ENCODE results near the gene CNGA4. TPM values are rescaled to one million over a fixed set of nuclear protein-coding genes. Genes with fewer than 3 reads are reported as not detected.
"Not testable (repeated sequence)": the region's sequence is repeated elsewhere in the genome, so short reads cannot be mapped to it uniquely, and the experiment has no call there.

Gene CNGA4
- total RNA-seq, 1 donor from 2014 or later, result not detected

GRCh38 chr11:6273188-6273587 lies 34.3 kb downstream of the CNGA4 start:
- H3K27ac Mint-ChIP-seq, result no peak overlapping the region
- H3K9me3 Mint-ChIP-seq, result peaks cover 16% of the 10 kb centered on the region
- H3K27me3 ChIP-seq, result no peaks in the 10 kb centered on the region
- H3K4me3 Mint-ChIP-seq, result no peak overlapping the region
- H3K4me3 ChIP-seq, result no peak overlapping the region
- no peak for DNase-seq (ENCODE audit: low spot score)
- no peak overlapping the region for H3K9ac ChIP-seq
- H3K79me2 ChIP-seq (ENCODE audit: low read depth), result no peaks in the 10 kb centered on the region
- no peaks in the 10 kb centered on the region for H4K20me1 ChIP-seq (ENCODE audit: low read depth)
- peaks cover 10% of the 10 kb centered on the region for H3K4me1 Mint-ChIP-seq
- H3K9me3 ChIP-seq (ENCODE audit: low read depth), result no peaks in the 10 kb centered on the region
- TF ChIP-seq CTCF (IDR thresholded peaks at IDR 0.05) (no peak), EZH2phosphoT487 (IDR thresholded peaks at IDR 0.05) (no peak), EZH2 (IDR thresholded peaks at IDR 0.05) (no peak)
- H3K36me3 Mint-ChIP-seq, result no peaks in the 10 kb centered on the region
- H3K27ac ChIP-seq, result no peak overlapping the region
- no peak overlapping the region for H2AFZ ChIP-seq (replicated peaks)
- no peak overlapping the region for H3K4me2 ChIP-seq
- H3F3A ChIP-seq (ENCODE audit: low read depth), result no peaks in the 10 kb centered on the region
- no peaks in the 10 kb centered on the region for H3K36me3 ChIP-seq
- peaks cover 8% of the 10 kb centered on the region for H3K27me3 Mint-ChIP-seq (ENCODE audit: insufficient read depth, low read depth)
- peaks cover 6% of the 10 kb centered on the region for H3K4me1 ChIP-seq

DNA sequence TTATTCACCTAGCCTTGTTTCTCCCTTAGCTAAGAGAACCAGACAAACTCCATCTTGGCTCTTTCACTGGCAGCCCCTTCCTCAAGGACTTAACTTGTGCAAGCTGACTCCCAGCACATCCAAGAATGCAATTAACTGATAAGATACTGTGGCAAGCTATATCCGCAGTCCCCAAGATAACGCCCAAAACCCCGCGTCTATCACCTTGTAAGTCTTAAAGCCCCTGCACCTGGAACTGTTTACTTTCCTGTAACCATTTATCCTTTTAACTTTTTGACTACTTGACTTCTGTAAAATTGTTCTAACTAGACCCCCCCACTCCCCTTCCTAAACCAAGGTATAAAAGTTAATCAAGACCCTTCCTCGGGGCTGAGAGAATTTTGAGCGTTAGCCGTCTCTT lies 41.9 kb downstream of the CNGA4 start:
- not testable (repeated sequence) for H3K4me3 ChIP-seq; H3K27ac Mint-ChIP-seq; H3K9ac ChIP-seq; H3K79me2 ChIP-seq (ENCODE audit: low read depth); H3K27me3 ChIP-seq; H4K20me1 ChIP-seq (ENCODE audit: low read depth); H3K36me3 ChIP-seq; H3K4me2 ChIP-seq; H3K27me3 Mint-ChIP-seq (ENCODE audit: insufficient read depth, low read depth); DNase-seq (ENCODE audit: low spot score); H3K36me3 Mint-ChIP-seq; H3K4me1 Mint-ChIP-seq; H3K4me3 Mint-ChIP-seq; H3K9me3 ChIP-seq (ENCODE audit: low read depth)
- H3F3A ChIP-seq (ENCODE audit: low read depth), result peaks cover 25% of the 10 kb centered on the region
- peaks cover 12% of the 10 kb centered on the region for H3K9me3 Mint-ChIP-seq
- peak overlapping the region; percentile 97 for H2AFZ ChIP-seq (replicated peaks)
- peak overlapping the region; percentile 77 for H3K27ac ChIP-seq
- H3K4me1 ChIP-seq, result peaks cover 13% of the 10 kb centered on the region

DNA sequence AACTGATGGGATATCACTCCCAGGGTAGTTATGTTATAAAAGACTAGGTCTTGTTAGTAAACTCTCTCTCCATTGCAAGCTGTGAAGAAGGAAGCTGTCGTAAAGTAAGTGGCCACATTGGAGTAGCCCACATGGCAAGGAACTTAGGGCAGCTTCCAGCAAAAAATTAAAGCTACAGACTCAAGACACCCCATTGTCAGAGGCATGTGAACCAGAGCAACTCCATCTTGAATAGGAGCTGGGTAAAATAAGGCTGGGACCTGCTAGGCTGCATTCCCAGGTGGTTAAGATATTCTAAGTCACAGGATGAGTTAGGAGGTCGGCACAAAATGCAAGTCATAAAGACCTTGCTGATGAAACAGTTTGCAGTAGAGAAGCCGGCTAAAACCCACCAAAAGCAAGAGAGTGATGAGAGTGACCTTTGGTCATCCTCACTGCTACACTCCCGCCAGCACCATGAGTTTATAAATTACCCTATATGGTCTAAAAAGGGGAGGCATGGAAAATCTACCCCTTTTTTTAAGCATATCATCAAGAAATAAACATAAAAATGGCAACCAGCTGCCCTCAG lies 44.6 kb downstream of the CNGA4 start:
- peaks cover 3% of the 10 kb centered on the region for H3K4me1 Mint-ChIP-seq
- peaks cover 3% of the 10 kb centered on the region for H3K27me3 Mint-ChIP-seq (ENCODE audit: insufficient read depth, low read depth)
- H3K4me1 ChIP-seq, result peaks cover 13% of the 10 kb centered on the region

More for the DNA sequence above, 44.6 kb downstream of the CNGA4 start:
- no peak for DNase-seq (ENCODE audit: low spot score)
- Histone ChIP-seq H3K27ac (no peak overlapping the region), H3F3A (ENCODE audit: low read depth) (peaks cover 25% of the 10 kb centered on the region), H3K9ac (no peak overlapping the region), H3K27me3 (peaks cover 18% of the 10 kb centered on the region), H2AFZ (replicated peaks) (no peak overlapping the region), H3K4me3 (no peak overlapping the region), H3K4me2 (no peak overlapping the region), H3K9me3 (ENCODE audit: low read depth) (no peaks in the 10 kb centered on the region), H3K79me2 (ENCODE audit: low read depth) (no peaks in the 10 kb centered on the region), H4K20me1 (ENCODE audit: low read depth) (no peaks in the 10 kb centered on the region), H3K36me3 (no peaks in the 10 kb centered on the region)
- H3K9me3 Mint-ChIP-seq, result no peaks in the 10 kb centered on the region
- H3K27ac Mint-ChIP-seq, result no peak overlapping the region
- no peaks in the 10 kb centered on the region for H3K36me3 Mint-ChIP-seq
- TF ChIP-seq CTCF (IDR thresholded peaks at IDR 0.05), result no peak
- TF ChIP-seq EZH2phosphoT487 (IDR thresholded peaks at IDR 0.05), result no peak
- no peak for TF ChIP-seq EZH2 (IDR thresholded peaks at IDR 0.05)
- H3K4me3 Mint-ChIP-seq, result no peak overlapping the region

Data from neural progenitor cell (in vitro differentiated cells).